Pons (tissue), 1 donor: Measurements from ENCODE around the gene SLC49A3.
"Not testable (repeated sequence)": the region's sequence is repeated elsewhere in the genome, so short reads cannot be mapped to it uniquely, and the experiment has no call there.

Source experiments
- DNase-seq: peaks from one replicate; pipeline ENCODE4 v3.0.0-alpha.2; 2016; ENCODE audit warnings: low spot score

SLC49A3 gene

GRCh38 chr4:688854-689681 lies at the start of gene SLC49A3:
TSS of gene SLC49A3 (minus strand) at chr4:689151. CDS start at chr4:689127, 24 bp downstream.
- DNase-seq, result no peak

GRCh38 chr4:736561-736960 lies 47.6 kb upstream of the SLC49A3 start:
- DNase-seq, result not testable (repeated sequence)

- no peak for DNase-seq
Measured at GRCh38 chr4:735583-735982, 46.6 kb upstream of the SLC49A3 start.

DNA sequence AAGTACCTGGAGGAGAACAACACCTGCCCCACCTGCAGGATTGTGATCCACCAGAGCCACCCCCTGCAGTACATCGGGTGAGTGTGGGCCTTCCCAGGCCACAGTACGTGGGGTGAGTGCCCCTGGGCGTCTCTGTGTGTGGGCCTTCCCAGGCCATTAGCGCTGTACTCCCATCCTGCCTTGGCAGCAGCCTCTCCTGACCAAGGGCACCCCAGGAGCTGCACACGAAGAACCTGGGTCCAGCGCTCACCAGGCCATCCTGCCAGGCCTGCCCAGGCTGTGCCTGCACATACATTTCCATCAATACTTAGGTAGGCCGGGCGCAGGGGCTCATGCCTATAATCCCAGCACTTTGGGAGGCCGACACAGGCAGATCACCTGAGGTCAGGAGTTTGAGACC lies 46.0 kb upstream of the SLC49A3 start:
- DNase-seq, result no peak

DNA sequence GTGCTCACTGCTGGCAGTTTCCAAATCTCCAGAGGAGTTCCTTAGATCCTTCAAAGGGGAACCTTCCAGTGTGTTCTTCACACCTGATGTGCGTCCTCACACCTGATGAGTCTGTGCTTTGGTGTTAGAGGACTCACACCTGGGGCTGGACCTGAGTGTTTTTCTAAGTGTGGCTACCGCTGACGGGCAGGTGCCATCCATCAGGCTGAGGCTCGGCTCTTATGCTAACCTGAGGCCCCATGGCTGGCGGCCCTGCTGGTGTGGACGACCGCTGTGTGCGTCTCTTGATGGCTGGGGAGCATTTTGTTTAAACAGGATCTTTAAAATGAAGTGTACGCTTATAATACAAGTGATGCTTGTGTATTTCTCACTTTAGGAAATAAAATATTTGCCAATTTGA lies 45.1 kb upstream of the SLC49A3 start:
- DNase-seq, result no peak

DNA sequence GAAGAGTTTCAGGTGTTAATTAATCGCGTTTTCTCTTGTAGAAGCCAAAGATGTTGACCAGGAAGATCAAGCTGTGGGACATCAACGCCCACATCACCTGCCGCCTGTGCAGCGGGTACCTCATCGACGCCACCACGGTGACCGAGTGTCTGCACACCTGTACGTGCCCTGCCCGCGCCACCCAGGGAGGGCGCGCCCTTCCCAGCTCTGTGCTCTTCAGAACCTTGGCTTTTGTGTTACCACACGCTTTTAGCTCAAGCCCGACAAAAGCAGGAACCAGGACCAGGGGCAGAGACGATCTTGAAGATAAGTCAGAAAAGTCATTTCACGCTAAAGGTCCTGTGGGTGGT lies 44.7 kb upstream of the SLC49A3 start:
- no peak for DNase-seq

DNA sequence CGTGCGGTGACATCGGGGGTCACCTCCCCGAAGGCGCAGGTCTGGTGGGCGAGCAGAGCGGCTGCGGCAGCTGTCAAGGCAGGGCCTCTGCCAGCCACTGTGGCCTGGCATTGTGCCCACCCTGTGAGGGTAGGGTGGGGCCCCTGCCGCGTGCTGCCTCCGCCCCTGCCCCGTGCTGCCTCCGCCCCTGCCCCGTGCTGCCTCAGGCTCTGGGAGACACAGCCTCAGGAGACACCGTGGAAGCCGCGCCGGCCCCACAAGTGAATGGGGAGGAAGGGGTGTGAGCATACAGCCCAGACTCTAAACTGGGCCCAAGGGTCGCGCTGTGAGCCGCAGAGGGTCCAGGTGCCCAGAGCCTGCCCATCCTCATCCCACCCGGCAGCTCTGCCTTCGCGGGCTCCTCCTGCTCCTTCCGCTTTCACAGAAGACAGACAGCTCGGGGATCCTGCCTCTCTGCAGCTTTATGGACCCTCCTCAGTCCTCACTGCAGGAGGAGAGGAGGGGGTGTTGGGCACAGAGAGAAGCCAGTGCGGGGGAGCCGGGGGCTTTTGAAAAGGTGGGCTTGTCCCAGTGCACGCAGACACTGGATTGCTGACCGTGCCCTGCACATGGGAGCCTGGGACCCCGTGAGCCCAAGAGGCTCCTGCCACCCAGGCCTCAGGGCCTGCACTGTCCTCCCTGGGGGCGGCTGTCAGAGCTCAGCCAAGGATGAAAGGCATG lies 44.1 kb upstream of the SLC49A3 start:
- DNase-seq, result no peak

GRCh38 chr4:732486-732885 lies 43.5 kb upstream of the SLC49A3 start:
- no peak for DNase-seq

DNA sequence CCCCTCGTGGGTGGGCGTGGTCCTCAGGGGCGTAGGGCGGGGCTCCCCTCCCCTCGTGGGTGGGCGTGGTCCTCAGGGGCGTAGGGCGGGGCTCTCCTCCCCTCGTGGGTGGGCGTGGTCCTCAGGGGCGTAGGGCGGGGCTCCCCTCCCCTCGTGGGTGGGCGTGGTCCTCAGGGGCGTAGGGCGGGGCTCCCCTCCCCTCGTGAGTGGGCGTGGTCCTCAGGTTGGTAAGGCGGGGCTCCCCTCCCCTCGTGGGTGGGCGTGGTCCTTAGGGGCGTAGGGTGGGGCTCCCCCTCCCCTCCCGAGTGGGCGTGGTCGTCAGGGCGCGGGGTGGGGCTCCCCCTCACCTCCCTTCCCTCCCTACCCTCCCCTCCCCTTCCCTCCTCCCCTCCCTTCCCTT lies 43.0 kb upstream of the SLC49A3 start:
- DNase-seq, result not testable (repeated sequence)

DNA sequence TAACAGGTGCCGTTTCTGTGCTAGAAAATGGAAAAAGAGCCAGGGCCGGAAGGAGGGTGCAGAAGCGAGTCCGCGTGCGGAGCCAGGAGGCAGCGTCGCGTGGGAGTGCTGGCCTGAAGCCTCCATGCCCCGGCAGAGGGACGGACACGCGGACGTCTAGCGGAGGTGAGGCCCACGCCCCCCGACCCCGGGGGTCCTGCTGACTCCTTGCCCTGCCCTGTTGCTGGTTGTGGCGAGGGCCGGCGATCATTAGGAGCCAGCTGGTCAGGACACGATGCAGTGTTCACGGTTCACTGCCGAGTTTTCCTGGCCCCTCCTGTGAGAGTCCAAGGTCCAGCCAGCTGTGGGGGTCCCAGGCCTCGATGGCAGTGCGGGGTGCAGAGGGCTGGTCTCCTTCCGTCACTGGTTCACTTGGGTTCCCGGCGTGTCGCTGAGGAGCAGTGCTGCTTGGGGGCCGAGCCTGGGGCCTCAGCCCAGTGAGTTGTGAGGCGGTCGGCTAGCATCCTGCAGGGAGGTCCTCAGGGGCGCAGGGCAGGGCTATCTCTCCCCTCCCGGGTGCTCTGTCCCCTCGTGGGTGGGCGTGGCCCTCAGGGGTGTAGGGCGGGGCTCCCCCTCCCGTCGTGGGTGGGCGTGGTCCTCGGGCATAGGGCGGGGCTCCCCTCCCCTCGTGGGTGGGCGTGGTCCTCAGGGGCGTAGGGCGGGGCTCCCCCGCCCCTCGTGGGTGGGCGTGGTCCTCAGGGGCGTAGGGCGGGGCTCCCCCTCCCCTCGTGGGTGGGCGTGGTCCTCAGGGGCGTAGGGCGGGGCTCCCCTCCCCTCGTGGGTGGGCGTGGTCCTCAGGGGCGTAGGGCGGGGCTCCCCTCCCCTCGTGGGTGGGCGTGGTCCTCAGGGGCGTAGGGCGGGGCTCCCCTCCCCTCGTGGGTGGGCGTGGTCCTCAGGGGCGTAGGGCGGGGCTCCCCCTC lies 42.3 kb upstream of the SLC49A3 start:
- DNase-seq, result not testable (repeated sequence)

DNA sequence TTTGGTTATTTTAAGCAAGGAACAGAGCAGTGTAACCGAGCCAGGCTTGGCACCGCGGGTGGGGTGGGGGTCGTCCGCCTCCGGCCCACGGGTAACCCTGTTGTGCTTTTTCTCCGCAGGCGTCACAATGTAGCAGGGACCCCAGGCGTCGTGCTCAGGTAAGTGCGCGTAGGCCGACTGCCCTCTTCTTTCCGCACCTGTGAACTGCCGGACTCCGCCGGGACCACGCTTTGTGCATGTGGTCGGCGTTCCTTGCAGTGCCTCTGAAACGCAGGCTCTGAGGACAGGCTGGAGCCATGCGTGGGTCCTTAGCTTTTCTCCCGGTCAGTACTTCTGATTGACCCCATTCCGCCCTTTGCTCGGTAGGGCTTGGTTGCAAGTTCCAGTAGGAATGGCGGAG lies 41.6 kb upstream of the SLC49A3 start:
- no peak for DNase-seq

DNA sequence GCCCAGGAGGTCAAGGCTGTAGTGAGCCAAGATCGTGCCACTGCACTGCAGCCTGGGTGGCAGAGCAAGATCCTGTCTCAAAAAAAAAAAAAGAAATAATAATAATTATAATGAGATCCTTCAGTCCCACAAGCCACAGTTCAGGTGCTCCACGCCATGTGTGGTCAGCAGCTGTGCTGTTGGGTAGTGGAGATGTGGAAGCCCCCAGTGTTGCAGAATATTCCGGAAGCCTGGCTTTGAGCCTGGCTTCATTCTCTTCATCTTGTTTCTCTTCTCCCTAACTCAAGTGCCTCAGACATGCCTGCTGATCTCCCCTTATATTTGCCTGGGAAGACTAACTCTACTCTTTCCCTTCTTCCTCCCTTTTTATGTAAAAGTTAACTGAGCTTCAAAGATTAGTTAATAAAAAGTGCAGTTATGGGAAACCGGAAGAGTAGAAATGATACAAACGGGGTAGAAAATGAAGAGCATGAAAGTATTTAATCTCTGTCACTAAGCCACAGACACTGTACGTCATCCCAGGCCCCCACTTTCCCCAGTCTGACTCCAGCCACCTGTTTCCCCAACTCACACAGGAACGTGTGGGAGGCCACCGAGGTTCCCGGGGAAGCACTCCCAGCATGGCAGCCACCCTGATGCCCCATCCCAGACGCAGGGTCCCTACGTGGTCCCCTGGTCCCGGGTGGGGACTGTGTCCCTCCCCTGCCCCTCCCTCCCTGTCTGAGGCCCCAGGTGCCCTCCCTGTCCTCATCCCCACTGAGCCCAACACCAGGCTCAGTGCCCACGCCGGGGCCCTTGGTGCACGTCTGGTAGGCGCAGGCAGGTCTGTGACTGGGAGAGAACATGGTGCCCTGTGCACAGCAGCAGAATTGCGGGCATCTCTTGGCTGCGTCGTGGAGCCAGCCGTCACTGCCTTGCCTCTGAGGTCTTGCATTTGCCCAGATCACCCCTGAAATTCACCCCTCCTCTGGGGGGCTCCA lies 40.7 kb upstream of the SLC49A3 start:
- DNase-seq, result no peak

DNA sequence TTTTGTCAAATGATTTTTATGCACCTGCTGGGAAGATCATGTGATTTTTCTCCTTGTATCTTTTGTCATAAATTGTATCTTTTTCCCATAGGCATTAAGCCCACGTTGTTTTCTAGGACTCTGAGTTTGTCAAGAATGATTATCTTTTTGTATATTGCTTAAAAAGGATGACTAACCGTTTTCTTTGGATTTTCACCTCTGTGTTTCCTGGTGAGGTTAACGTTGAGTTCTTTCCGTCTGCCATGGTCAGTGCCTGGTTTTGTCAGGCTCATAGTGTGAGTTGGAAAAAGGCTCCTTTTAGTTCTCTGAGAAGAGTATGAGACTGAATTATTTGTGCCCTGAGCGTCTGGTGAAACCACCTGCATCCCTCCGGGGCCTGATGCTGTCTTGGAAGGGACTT lies 38.6 kb upstream of the SLC49A3 start:
- no peak for DNase-seq

DNA sequence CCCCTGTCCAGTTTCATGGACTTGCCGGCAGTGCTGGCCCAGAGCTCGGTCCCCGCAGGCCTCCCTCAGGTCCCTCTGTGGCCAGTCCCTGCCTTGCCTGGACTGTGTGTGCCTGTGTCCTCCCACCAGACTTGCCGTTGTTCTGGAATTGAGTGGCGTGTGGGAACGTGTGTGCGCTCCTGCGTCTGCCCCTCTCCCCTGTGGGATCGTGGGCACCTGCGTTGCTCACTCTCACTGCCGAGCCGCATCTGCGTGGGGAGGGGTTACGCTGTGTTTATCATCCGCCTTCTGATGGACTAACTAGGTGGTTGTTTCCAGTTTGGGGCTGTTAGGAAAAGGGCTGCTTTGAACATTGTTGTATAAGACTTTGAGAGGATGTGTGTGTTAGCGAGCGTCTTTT lies 37.9 kb upstream of the SLC49A3 start:
- no peak for DNase-seq

DNA sequence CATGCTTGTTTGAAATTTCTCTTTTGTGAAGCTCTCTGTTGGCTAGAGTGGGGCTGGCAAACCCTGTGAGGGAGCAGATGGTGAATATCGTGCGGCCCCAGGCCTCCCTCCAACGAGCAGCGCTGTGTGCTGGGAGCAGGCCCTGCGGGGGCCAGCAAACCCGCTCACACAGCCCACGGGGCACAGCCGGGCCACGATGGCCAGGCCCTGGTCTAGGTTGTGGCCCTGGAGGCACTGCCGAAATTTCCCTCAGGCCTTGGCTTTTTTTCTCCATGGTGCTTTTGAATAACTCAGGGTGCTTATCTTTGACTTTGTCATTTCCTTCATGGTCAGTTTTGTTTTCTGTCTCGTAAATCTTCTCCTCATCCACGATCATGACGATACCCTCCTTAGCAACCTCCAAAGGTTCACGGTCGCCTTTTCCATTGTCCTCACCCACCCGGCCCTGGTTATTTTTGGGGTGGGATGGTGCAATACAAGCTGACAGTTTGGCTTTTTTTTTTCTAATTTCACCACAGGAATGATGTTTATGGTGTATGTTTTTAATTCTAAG lies 37.4 kb upstream of the SLC49A3 start:
- DNase-seq, result no peak

- DNase-seq, result no peak
Measured at GRCh38 chr4:725391-726234, 36.7 kb upstream of the SLC49A3 start.

DNA sequence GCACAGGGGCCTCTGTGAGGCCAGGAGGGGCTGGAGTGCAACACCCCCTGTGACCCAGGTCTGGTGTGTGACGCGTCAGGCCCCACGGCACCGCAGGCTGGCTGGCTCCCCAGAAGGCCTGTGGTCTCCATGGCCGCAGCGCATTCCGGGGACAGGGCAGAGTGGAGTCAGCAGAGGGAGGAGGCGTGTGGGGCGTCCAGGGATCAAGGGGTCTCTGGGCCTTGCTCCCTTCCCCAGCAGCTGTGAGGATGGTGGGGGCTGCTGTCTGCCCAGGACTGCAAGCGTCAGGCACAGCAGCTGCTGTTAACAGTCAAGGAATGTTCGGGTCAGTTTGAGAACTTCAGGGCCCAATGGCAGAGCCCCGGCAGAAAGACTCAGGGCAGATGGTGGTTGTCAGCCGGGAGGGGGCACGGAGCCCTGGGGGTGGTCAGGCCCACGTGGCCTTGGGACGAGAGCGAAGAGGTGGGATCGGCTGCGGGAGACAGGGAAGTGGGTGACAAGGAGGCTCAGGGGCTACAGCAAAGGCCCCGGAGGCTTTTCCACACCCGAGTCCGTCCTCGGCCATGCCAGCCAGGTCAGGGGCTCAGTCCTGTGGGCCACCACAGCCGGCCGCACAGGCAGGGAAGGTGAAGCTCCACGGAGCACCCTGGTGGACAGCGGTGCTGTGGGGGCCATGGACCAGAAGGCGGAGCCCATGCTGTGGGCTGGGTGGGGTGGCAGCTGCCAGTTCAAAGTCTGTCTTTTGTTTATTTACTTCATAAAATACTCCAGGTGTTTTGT lies 35.0 kb upstream of the SLC49A3 start:
- DNase-seq, result no peak

- DNase-seq, result no peak
Measured at GRCh38 chr4:722851-723360, 34.0 kb upstream of the SLC49A3 start.

GRCh38 chr4:722169-722725 lies 33.3 kb upstream of the SLC49A3 start:
- no peak for DNase-seq
